Measurements from ENCODE around the gene BTG4.

The BTG4 gene

GRCh38 chr11:111535281-111535680 lies 23.1 kb upstream of the BTG4 start:
- no peak for DNase-seq

GRCh38 chr11:111532365-111532709 lies 20.2 kb upstream of the BTG4 start:
- no peak for DNase-seq

- DNase-seq = no peak
Observed at GRCh38 chr11:111531687-111532364, 19.6 kb upstream of the BTG4 start.

GRCh38 chr11:111531136-111531535 lies 18.9 kb upstream of the BTG4 start:
- DNase-seq = no peak

GRCh38 chr11:111530091-111530490 lies 17.9 kb upstream of the BTG4 start:
- DNase-seq = no peak

GRCh38 chr11:111528557-111528956 lies 16.4 kb upstream of the BTG4 start:
- DNase-seq = no peak

GRCh38 chr11:111527279-111527678 lies 15.1 kb upstream of the BTG4 start:
- no peak for DNase-seq

GRCh38 chr11:111526501-111526900 lies 14.3 kb upstream of the BTG4 start:
- no peak for DNase-seq

GRCh38 chr11:111525456-111525855 lies 13.3 kb upstream of the BTG4 start:
- no peak for DNase-seq

GRCh38 chr11:111524056-111524455 lies 11.9 kb upstream of the BTG4 start:
- DNase-seq = no peak

- DNase-seq = no peak
Observed at GRCh38 chr11:111523343-111523742, 11.2 kb upstream of the BTG4 start.

- DNase-seq = no peak
Observed at GRCh38 chr11:111522426-111522825, 10.2 kb upstream of the BTG4 start.

- DNase-seq = no peak
Observed at GRCh38 chr11:111521135-111521534, 8.9 kb upstream of the BTG4 start.

- DNase-seq = no peak
Observed at GRCh38 chr11:111520560-111520959, 8.4 kb upstream of the BTG4 start.

GRCh38 chr11:111518668-111519067 lies 6.5 kb upstream of the BTG4 start:
- no peak for DNase-seq

- DNase-seq = no peak
Observed at GRCh38 chr11:111515591-111515990, 3.4 kb upstream of the BTG4 start.

GRCh38 chr11:111514216-111515031 lies 2.2 kb upstream of the BTG4 start, which contains the start of gene HOATZ:
TSS of gene HOATZ (plus strand) at chr11:111514778. CDS start at chr11:111514785, 7 bp downstream.
- DNase-seq = peak; percentile 50

- no peak for DNase-seq
Observed at GRCh38 chr11:111513240-111513605, 1.0 kb upstream of the BTG4 start.

GRCh38 chr11:111510311-111510710 lies 1.9 kb downstream of the BTG4 start:
- DNase-seq = no peak

GRCh38 chr11:111502611-111503010 lies 9.6 kb downstream of the BTG4 start:
- no peak for DNase-seq

- no peak for DNase-seq
Observed at GRCh38 chr11:111500481-111500880, 11.7 kb downstream of the BTG4 start.

- no peak for DNase-seq
Observed at GRCh38 chr11:111499483-111499882, 12.7 kb downstream of the BTG4 start.

GRCh38 chr11:111494040-111494439 lies 18.1 kb downstream of the BTG4 start:
- DNase-seq = no peak

- no peak for DNase-seq
Observed at GRCh38 chr11:111490496-111490895, 21.7 kb downstream of the BTG4 start.

- no peak for DNase-seq
Observed at GRCh38 chr11:111483431-111483830, 28.8 kb downstream of the BTG4 start.
